ENCODE results near the gene SEMA4A.
"Not testable (repeated sequence)": the region's sequence is repeated elsewhere in the genome, so short reads cannot be mapped to it uniquely, and the experiment has no call there.

Gene SEMA4A

GRCh38 chr1:156153362-156153761 lies at the start of gene SEMA4A:
Gene SEMA4A (plus strand): TSS chr1:156153585. CDS start chr1:156154579, 994 bp downstream.
- DNase-seq: no peak

- peak; percentile 13 for DNase-seq
Observed at GRCh38 chr1:156104065-156104810, 49.1 kb upstream of the SEMA4A start.

GRCh38 chr1:156104861-156105832 lies 48.2 kb upstream of the SEMA4A start:
- no peak for DNase-seq

GRCh38 chr1:156106624-156107488 lies 46.5 kb upstream of the SEMA4A start:
- DNase-seq: no peak

GRCh38 chr1:156108057-156108456 lies 45.3 kb upstream of the SEMA4A start:
- DNase-seq: no peak

- DNase-seq: no peak
Observed at GRCh38 chr1:156108664-156109241, 44.6 kb upstream of the SEMA4A start.

GRCh38 chr1:156110252-156110651 lies 43.1 kb upstream of the SEMA4A start:
- DNase-seq: no peak

GRCh38 chr1:156111355-156111962 lies 41.9 kb upstream of the SEMA4A start:
- DNase-seq: no peak

GRCh38 chr1:156112276-156113137 lies 40.9 kb upstream of the SEMA4A start:
- DNase-seq: no peak

- DNase-seq: no peak
Observed at GRCh38 chr1:156113282-156113950, 40.0 kb upstream of the SEMA4A start.

- peak; percentile 59 for DNase-seq
Observed at GRCh38 chr1:156114101-156114918, 39.1 kb upstream of the SEMA4A start, which contains the start of gene LMNA. Gene LMNA (plus strand): TSS chr1:156114711. CDS start chr1:156114919, 208 bp downstream.

GRCh38 chr1:156114919-156115513 lies 38.4 kb upstream of the SEMA4A start:
- DNase-seq: no peak

GRCh38 chr1:156115514-156116374 lies 37.6 kb upstream of the SEMA4A start:
- no peak for DNase-seq

GRCh38 chr1:156116731-156117130 lies 36.7 kb upstream of the SEMA4A start:
- not testable (repeated sequence) for DNase-seq

GRCh38 chr1:156117414-156118176 lies 35.8 kb upstream of the SEMA4A start:
- no peak for DNase-seq

- DNase-seq: no peak
Observed at GRCh38 chr1:156118177-156118868, 35.1 kb upstream of the SEMA4A start.
